ENCODE measurements around the gene DYTN. TPM values are rescaled to one million over a fixed set of nuclear protein-coding genes. Genes with fewer than 3 reads are reported as not detected.

The DYTN gene
- total and polyA plus RNA-seq, 2 donors = not detected

DNA sequence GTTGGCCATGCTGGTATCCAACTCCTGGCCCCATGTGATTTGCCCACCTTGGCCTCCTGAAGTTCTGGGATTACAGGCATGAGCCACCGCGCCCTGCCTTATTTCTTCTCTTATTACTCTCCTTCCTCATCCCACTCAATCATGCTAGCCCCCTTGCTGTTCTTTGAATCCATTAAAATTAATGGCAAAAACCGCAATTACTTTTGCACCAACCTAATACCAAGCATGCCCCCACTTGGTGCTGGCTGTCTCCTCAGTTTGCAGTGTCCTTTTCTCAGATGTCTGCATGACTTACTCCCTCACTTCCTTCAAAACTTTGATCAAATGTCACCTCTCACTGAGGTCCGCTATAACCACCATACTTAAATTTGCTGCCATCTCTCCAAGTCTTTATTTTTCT lies 34.6 kb downstream of the DYTN start:
- DNase-seq (ENCODE audit: extremely low spot score) = no peak
- Histone ChIP-seq H3K27ac (ENCODE audit: low read depth) (no peak overlapping the region), H3K4me1 (ENCODE audit: insufficient read depth) (no peaks in the 10 kb centered on the region), H3K4me3 (ENCODE audit: low read depth, low read length) (no peak overlapping the region), H3K36me3 (ENCODE audit: insufficient read depth) (no peaks in the 10 kb centered on the region)
- 89% methylated on average over 4 of the region's 4 CpGs for WGBS

GRCh38 chr2:206670531-206671319 lies 47.5 kb downstream of the DYTN start:
- Histone ChIP-seq H3K4me3 (ENCODE audit: low read depth, low read length) (no peak overlapping the region), H3K4me1 (ENCODE audit: insufficient read depth) (no peaks in the 10 kb centered on the region), H3K36me3 (ENCODE audit: insufficient read depth) (no peaks in the 10 kb centered on the region), H3K27ac (ENCODE audit: low read depth) (no peak overlapping the region)
- DNase-seq (ENCODE audit: extremely low spot score) = no peak
- 78% methylated on average over 7 of the region's 7 CpGs for WGBS

- Histone ChIP-seq H3K27ac (ENCODE audit: low read depth) (no peak overlapping the region), H3K4me3 (ENCODE audit: low read depth, low read length) (no peak overlapping the region), H3K36me3 (ENCODE audit: insufficient read depth) (no peaks in the 10 kb centered on the region), H3K4me1 (ENCODE audit: insufficient read depth) (no peaks in the 10 kb centered on the region)
- no peak for DNase-seq (ENCODE audit: extremely low spot score)
- 81% methylated on average over 3 of the region's 3 CpGs for WGBS
These were observed 52.9 kb downstream of the DYTN start for GRCh38 chr2:206665251-206665650.

DNA sequence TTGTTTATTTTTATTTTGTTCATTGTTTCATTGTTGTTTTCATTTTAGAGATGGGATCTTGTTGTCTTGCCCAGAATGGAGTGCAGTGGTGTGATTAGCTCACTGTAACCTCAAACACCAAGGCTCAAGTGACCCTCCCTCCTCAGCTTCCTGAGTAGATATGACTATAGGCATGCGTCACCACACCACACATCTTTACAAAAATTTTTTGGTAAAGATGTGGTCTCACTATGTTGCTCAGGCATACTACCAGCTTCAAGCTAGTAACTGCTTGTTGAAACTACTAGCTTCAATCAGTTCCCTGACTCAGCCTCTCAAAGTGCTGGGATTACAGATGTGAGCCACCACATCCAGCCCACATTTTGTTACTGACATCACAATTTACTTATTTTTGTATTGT lies 61.1 kb downstream of the DYTN start:
- 95% methylated on average over 1 of the region's 1 CpG for WGBS

DNA sequence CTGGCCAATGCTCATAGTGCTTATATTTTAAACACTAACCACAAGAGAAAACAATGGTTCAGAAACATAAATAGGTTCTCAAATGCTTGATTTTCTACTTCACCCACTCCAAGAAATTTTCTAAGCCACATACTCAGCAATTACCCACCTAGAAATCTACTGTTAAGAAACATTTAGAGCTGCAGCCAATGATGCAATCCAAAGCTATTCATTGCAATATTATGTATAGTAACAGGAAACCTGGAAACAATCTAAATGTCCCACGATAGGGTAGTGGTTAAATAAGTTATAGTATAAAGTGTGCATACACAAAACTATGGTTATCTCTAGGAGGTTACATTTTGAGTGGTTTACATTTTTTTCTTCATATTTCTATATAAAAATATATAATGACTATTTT lies 70.2 kb downstream of the DYTN start:
- no peak for DNase-seq (ENCODE audit: extremely low spot score)
- H3K4me3 ChIP-seq (ENCODE audit: low read depth, low read length) = no peak overlapping the region
- 69% methylated on average over 1 of the region's 1 CpG for WGBS
- no peaks in the 10 kb centered on the region for H3K4me1 ChIP-seq (ENCODE audit: insufficient read depth)
- no peak overlapping the region for H3K27ac ChIP-seq (ENCODE audit: low read depth)
- no peaks in the 10 kb centered on the region for H3K36me3 ChIP-seq (ENCODE audit: insufficient read depth)

More for the DNA sequence above, 61.1 kb downstream of the DYTN start:
- Histone ChIP-seq H3K27ac (ENCODE audit: low read depth) (no peak overlapping the region), H3K4me3 (ENCODE audit: low read depth, low read length) (no peak overlapping the region), H3K36me3 (ENCODE audit: insufficient read depth) (no peaks in the 10 kb centered on the region), H3K4me1 (ENCODE audit: insufficient read depth) (no peaks in the 10 kb centered on the region)
- DNase-seq (ENCODE audit: extremely low spot score) = no peak

GRCh38 chr2:206642075-206643025 lies 75.8 kb downstream of the DYTN start, which contains the start of gene FAM237A:
Gene FAM237A, plus strand, starts transcription at chr2:206642487. Its CDS starts 1,750 bp downstream, at chr2:206644237.
- Histone ChIP-seq H3K4me3 (ENCODE audit: low read depth, low read length) (no peak within 1 kb of the TSS), H3K27ac (ENCODE audit: low read depth) (no peak within 1 kb of the TSS), H3K4me1 (ENCODE audit: insufficient read depth) (no peaks in the 10 kb centered on the region), H3K36me3 (ENCODE audit: insufficient read depth) (no peaks in the 10 kb centered on the region)
- no peak for DNase-seq (ENCODE audit: extremely low spot score)
- 3% methylated on average over 56 of the region's 56 CpGs for WGBS

GRCh38 chr2:206641226-206641625 lies 77.0 kb downstream of the DYTN start:
- 42% methylated on average over 3 of the region's 3 CpGs for WGBS
- no peak overlapping the region for H3K4me3 ChIP-seq (ENCODE audit: low read depth, low read length)
- H3K4me1 ChIP-seq (ENCODE audit: insufficient read depth) = no peaks in the 10 kb centered on the region
- DNase-seq (ENCODE audit: extremely low spot score) = no peak
- H3K27ac ChIP-seq (ENCODE audit: low read depth) = no peak overlapping the region
- H3K36me3 ChIP-seq (ENCODE audit: insufficient read depth) = no peaks in the 10 kb centered on the region

GRCh38 chr2:206639636-206640035 lies 78.6 kb downstream of the DYTN start:
- no peaks in the 10 kb centered on the region for H3K4me1 ChIP-seq (ENCODE audit: insufficient read depth)
- 17% methylated on average over 2 of the region's 2 CpGs for WGBS
- H3K36me3 ChIP-seq (ENCODE audit: insufficient read depth) = no peaks in the 10 kb centered on the region
- DNase-seq (ENCODE audit: extremely low spot score) = no peak
- no peak overlapping the region for H3K27ac ChIP-seq (ENCODE audit: low read depth)
- H3K4me3 ChIP-seq (ENCODE audit: low read depth, low read length) = no peak overlapping the region

DNA sequence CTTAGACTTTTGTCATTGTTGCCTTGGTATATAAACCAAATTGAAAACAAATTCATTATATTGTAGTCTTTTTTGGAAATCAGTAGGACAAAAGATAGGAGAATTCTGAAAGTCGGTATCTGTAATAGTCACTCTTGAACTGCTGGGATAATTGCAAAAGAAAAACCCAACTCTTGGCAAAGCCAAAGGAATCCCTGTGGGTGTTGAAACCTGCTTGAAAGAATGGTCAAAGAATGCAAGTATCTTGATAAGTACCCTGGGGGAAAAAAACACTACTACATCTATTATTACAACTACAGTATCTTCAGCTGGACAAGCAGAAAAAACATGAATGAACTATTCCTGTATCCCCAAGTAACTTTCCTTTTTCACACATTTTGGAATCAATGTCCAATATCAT lies 83.2 kb downstream of the DYTN start:
- 77% methylated on average over 1 of the region's 1 CpG for WGBS
- Histone ChIP-seq H3K36me3 (ENCODE audit: insufficient read depth) (no peaks in the 10 kb centered on the region), H3K4me3 (ENCODE audit: low read depth, low read length) (no peak overlapping the region), H3K27ac (ENCODE audit: low read depth) (no peak overlapping the region), H3K4me1 (ENCODE audit: insufficient read depth) (no peaks in the 10 kb centered on the region)
- DNase-seq (ENCODE audit: extremely low spot score) = no peak

DNA sequence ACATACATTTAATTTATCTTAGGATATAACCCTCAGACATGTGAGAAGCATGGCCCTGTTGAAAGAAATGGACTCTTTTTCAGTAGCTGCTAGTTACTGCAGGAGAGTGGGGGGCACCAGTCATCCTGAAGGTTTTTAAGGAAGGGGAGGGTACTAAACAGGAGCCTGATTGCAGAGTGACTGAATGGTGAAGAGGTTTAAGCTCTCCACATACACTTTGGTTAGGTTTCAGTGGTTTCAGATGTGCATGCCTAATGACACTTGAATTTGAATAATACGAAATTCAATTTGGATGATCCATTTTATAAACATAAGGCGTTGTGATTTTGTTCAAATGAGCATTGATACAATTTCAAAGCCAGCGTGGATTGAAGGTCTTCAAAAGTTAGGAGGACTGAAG lies 86.9 kb downstream of the DYTN start:
- WGBS = 41% methylated on average over 3 of the region's 3 CpGs
- DNase-seq (ENCODE audit: extremely low spot score) = no peak
- Histone ChIP-seq H3K4me1 (ENCODE audit: insufficient read depth) (no peaks in the 10 kb centered on the region), H3K27ac (ENCODE audit: low read depth) (no peak overlapping the region), H3K4me3 (ENCODE audit: low read depth, low read length) (no peak overlapping the region), H3K36me3 (ENCODE audit: insufficient read depth) (no peaks in the 10 kb centered on the region)

- no peak for DNase-seq (ENCODE audit: extremely low spot score)
- Histone ChIP-seq H3K27ac (ENCODE audit: low read depth) (no peak overlapping the region), H3K36me3 (ENCODE audit: insufficient read depth) (no peaks in the 10 kb centered on the region), H3K4me1 (ENCODE audit: insufficient read depth) (no peaks in the 10 kb centered on the region), H3K4me3 (ENCODE audit: low read depth, low read length) (no peak overlapping the region)
These were observed 90.6 kb downstream of the DYTN start for GRCh38 chr2:206627632-206628031.

DNA sequence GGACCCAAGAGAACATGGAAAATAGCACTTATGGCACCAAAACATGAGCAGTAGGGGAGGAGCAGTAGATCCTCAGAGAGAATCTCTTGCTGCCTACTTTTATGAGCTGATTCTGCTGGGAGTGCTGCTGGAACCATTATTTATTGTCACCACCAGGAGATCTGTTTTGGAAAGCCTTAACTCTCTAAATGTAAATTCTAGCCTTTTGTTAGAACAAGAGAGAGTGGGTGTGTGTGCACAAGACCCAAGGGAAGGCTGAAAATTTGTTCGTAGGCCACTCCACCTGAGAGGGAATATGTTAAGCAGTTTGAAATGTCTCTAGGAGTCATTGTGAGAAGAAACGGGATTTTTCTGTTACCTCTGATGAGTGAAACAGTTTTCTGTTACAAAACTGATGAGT lies 92.1 kb downstream of the DYTN start:
- H3K36me3 ChIP-seq (ENCODE audit: insufficient read depth) = no peaks in the 10 kb centered on the region
- 64% methylated on average over 2 of the region's 2 CpGs for WGBS
- DNase-seq (ENCODE audit: extremely low spot score) = no peak
- H3K27ac ChIP-seq (ENCODE audit: low read depth) = no peak overlapping the region
- no peak overlapping the region for H3K4me3 ChIP-seq (ENCODE audit: low read depth, low read length)
- H3K4me1 ChIP-seq (ENCODE audit: insufficient read depth) = no peaks in the 10 kb centered on the region

DNA sequence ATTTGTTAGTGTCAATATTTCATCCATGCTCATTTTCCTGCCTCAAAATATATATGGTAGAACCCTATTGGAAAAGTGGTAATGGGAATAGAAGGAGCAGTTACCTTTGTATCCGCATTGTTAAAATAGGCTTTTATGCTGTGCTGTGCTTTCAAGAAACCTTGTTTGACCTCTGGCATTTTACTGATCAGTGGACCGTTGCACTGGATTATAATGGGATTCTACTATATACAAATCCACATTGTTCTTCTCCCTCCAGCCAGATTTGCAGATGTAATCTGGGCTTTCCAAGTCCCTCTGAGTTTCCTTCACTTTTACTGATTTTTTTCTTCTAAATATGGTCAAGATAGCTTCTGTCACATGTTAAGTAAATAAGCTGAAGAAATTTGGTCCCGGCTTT lies 99.2 kb downstream of the DYTN start:
- 67% methylated on average over 3 of the region's 3 CpGs for WGBS
- H3K36me3 ChIP-seq (ENCODE audit: insufficient read depth) = no peaks in the 10 kb centered on the region
- H3K4me3 ChIP-seq (ENCODE audit: low read depth, low read length) = no peak overlapping the region
- no peak for DNase-seq (ENCODE audit: extremely low spot score)
- H3K27ac ChIP-seq (ENCODE audit: low read depth) = no peak overlapping the region
- no peaks in the 10 kb centered on the region for H3K4me1 ChIP-seq (ENCODE audit: insufficient read depth)

- Histone ChIP-seq H3K27ac (ENCODE audit: low read depth) (no peak overlapping the region), H3K36me3 (ENCODE audit: insufficient read depth) (no peaks in the 10 kb centered on the region), H3K4me1 (ENCODE audit: insufficient read depth) (no peaks in the 10 kb centered on the region), H3K4me3 (ENCODE audit: low read depth, low read length) (no peak overlapping the region)
- no peak for DNase-seq (ENCODE audit: extremely low spot score)
- 63% methylated on average over 2 of the region's 2 CpGs for WGBS
These were observed 102.0 kb downstream of the DYTN start for GRCh38 chr2:206616151-206616550.
